Endothelial cell of umbilical vein (primary cell): Measurements from ENCODE around the gene LRRN4CL. TPM values are rescaled to one million over a fixed set of nuclear protein-coding genes. Genes with fewer than 3 reads are reported as not detected.
A peak's percentile ranks its signal among the peaks of the same experiment; 100 is the strongest.

Experiments used
- BruUV-seq: library from RNA; stranded (reverse); fragments of 400-500 nt; replicated peaks from 2 replicates; lab custom pipeline; 2021; lab: Mats Ljungman, UMichigan
- CTCF ChIA-PET: fragments of 300-600, 350-600 bp; sonication (Branson Sonifier 250); formaldehyde crosslinking; loops from one replicate; lab custom pipeline; 2021; ENCODE audit warnings: antibody characterized with exemption, inconsistent platforms; lab: Charles Lee
- POLR2A ChIA-PET: fragments of 300-600, 350-600 bp; sonication (Branson Sonifier 250); formaldehyde crosslinking; loops from one replicate; lab custom pipeline; 2021; ENCODE audit warnings: antibody characterized with exemption, inconsistent platforms; lab: Charles Lee
- DNase-seq: peaks from one replicate; pipeline ENCODE4 v3.0.0-alpha.2; 2011; ENCODE audit warnings: low read depth, low spot score
- FAIRE-seq: peaks from 2 replicates; lab custom pipeline; 2011; peaks lifted over from hg19 to GRCh38; lab: Jason Lieb, UNC
- H2AFZ ChIP-seq: 2 replicates; pipeline ENCODE4 v1.6.0; 2012; ENCODE audit warnings: low read depth, low read length, control low read depth, inconsistent platforms
- H3K27ac ChIP-seq: 2 replicates; pipeline ENCODE4 v1.5.1; 2011; ENCODE audit warnings: low read depth, mild to moderate bottlenecking, control low read depth, low read length, moderate library complexity; ENCODE audit not compliant: insufficient read depth
- H3K27me3 ChIP-seq, 2 experiments: 2 replicates each; pipeline versions ENCODE4 v1.6.0 to v1.6.1; 2011; ENCODE audit warnings: low read length in 2 of 2, mixed read lengths in 1 of 2; ENCODE audit not compliant: control insufficient read depth in 2 of 2, insufficient read depth in 2 of 2
- H3K36me3 ChIP-seq, 2 experiments: 2 replicates in 1 of 2; 3 replicates in 1 of 2; pipeline ENCODE4 v1.5.1; 2011; ENCODE audit warnings: low read length in 2 of 2, mild to moderate bottlenecking in 1 of 2, moderate library complexity in 1 of 2; ENCODE audit not compliant: control insufficient read depth in 2 of 2, insufficient read depth in 2 of 2; ENCODE audit errors: extremely low read depth in 1 of 2
- H3K4me1 ChIP-seq: 3 replicates; pipeline ENCODE4 v1.5.1; 2011; ENCODE audit warnings: mild to moderate bottlenecking, low read length; ENCODE audit not compliant: control insufficient read depth, insufficient read depth; ENCODE audit errors: extremely low read depth
- H3K4me2 ChIP-seq: 2 replicates; pipeline ENCODE4 v1.6.1; 2011; ENCODE audit warnings: low read length, control low read depth, mixed read lengths; ENCODE audit not compliant: insufficient read depth
- H3K4me3 ChIP-seq, 3 experiments: fragments of 200-600 bp in 1 of 3; sonication (generic), shearing (Covaris generic) in 1 of 3; replicated peaks in 1 of 3; 2 replicates each; pipeline ENCODE4 v1.5.1; 2011 to 2016; ENCODE audit warnings: control low read depth in 3 of 3, low read length in 3 of 3, mild to moderate bottlenecking in 2 of 3, inconsistent platforms in 1 of 3, low read depth in 1 of 3, moderate library complexity in 1 of 3; ENCODE audit not compliant: insufficient read depth in 1 of 3
- H3K79me2 ChIP-seq: 2 replicates; pipeline ENCODE4 v1.6.0; 2012; ENCODE audit warnings: low read length, inconsistent platforms; ENCODE audit not compliant: control insufficient read depth, insufficient read depth
- H3K9ac ChIP-seq: replicated peaks from 2 replicates; pipeline ENCODE3; 2011; ENCODE audit warnings: low read length, control low read depth; ENCODE audit not compliant: insufficient read depth; ENCODE audit errors: extremely low read depth
- H3K9me1 ChIP-seq: replicated peaks from 3 replicates; pipeline ENCODE4 v1.6.0; 2011; ENCODE audit warnings: mild to moderate bottlenecking, low read length; ENCODE audit not compliant: control insufficient read depth, insufficient read depth; ENCODE audit errors: extremely low read depth
- H3K9me3 ChIP-seq: replicated peaks from 2 replicates; pipeline ENCODE4 v1.5.1; 2012; ENCODE audit warnings: low read length, inconsistent platforms; ENCODE audit not compliant: control insufficient read depth, insufficient read depth
- H4K20me1 ChIP-seq: replicated peaks from 2 replicates; pipeline ENCODE3; 2011; ENCODE audit warnings: mild to moderate bottlenecking, low read length; ENCODE audit not compliant: control insufficient read depth, insufficient read depth; ENCODE audit errors: extremely low read depth
- GATA2 ChIP-seq: IDR thresholded peaks from 2 replicates; pipeline ENCODE4 v1.7.0; 2011; ENCODE audit warnings: low read depth, mild to moderate bottlenecking, moderate library complexity, mixed read lengths, low read length; ENCODE audit not compliant: insufficient read length, insufficient read depth
- MYC ChIP-seq: IDR thresholded peaks from one replicate; pipeline ENCODE4 v1.6.1; 2011; ENCODE audit warnings: mild to moderate bottlenecking, low read depth, low read length
- POLR2A ChIP-seq: IDR thresholded peaks from 2 replicates; pipeline ENCODE4 v1.6.1; 2012; ENCODE audit warnings: low read depth, mild to moderate bottlenecking, control low read depth, low read length
- POLR2AphosphoS5 ChIP-seq: IDR thresholded peaks from 2 replicates; pipeline ENCODE4 v1.6.1; 2012; ENCODE audit warnings: low read depth, mild to moderate bottlenecking, control low read depth, low read length, moderate library complexity; ENCODE audit not compliant: insufficient read depth
- dilution Hi-C: fragments of 300-500 bp; cut with MboI; formaldehyde crosslinking; loops from one replicate; pipeline ENCODE4 v1.15.0; 2019; ENCODE audit warnings: low sequenced_read_pairs; ENCODE audit not compliant: extremely low pct_ligation_motif_present
- intact Hi-C: fragments of 100-400 bp; cut with micrococcal nuclease; formaldehyde crosslinking; loops from one replicate; pipeline ENCODE4 v1.10.0; 2022
- polyA plus RNA-seq, 4 experiments: library from polyadenylated mRNA; depleted of rRNA in 3 of 4; stranded (reverse) in 3 of 4; unstranded in 1 of 4; fragments of >200 nt; gene quantifications; 2 replicates each; pipeline versions ENCODE4 v1.2.1 to v1.2.3, GENCODE V29; 2011 to 2012; ENCODE audit warnings: missing spikeins in 1 of 4
- total RNA-seq: library from RNA; stranded (reverse); gene quantifications from 2 replicates; pipeline ENCODE4 v1.2.3, GENCODE V29; 2021
- TF ChIP-seq, protein P1 (sequence below), 2 donors: IDR thresholded peaks; 1 replicate in 1 of 2; 2 replicates in 1 of 2; pipeline ENCODE4 v1.5.1; 2011; ENCODE audit warnings: low read length in 2 of 2, mild to moderate bottlenecking in 2 of 2, moderate library complexity in 2 of 2, control low read depth in 1 of 2, inconsistent platforms in 1 of 2, low read depth in 1 of 2; ENCODE audit not compliant: insufficient read depth in 1 of 2; ENCODE audit errors: extremely low read depth in 1 of 2

The LRRN4CL gene
- total and polyA plus RNA-seq, 2 donors (not counting 3 experiments of a cell fraction or from before 2014, with no cell fraction given), result 0.20 TPM; not detected in 1

DNA sequence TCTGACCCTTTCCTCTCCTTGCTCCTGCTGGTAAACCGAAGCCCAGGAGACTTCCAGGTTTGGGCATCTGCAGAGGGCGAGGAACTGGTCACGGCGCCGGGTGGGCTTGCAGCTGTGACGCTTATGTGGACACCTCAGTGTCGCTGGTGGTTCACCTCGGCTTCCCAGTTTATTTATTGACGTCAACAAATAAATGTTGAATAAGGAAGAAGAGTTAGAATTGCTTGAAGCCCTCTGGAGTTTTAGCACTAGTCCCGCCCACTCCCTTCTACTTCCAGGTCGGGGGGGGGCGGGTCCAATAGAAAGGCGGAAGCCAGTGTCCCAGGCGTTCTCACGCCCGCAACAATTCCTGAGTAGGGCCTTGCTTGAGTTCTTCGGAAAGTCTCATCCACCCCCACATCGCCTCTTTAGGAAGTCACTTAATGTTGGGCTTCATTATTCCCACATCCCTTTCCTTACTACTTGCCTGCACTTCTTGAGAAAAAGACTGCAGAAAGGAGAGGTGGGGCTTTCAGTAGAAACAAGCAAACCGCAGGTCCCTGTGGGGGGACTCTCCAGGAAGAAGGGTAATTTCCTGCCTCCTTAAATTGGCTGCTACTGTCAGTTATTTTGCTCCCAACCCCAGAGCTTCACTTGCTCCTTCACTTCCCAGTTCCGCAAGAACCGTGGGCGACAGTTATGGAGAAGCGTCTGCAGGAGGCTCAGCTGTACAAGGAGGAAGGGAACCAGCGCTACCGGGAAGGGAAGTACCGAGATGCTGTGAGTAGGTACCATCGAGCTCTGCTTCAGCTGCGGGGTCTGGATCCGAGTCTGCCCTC is 39.0 kb upstream of the LRRN4CL start, which contains the start of gene TTC9C:
Gene TTC9C, plus strand, starts transcription at position 316 of the 818 bp plus-strand sequence. Its CDS starts 363 bp downstream, at position 679.
- Histone ChIP-seq H3K9me3 (no peaks in the 10 kb centered on the region), H3K36me3 (peaks cover 0 to 14% of the 10 kb centered on the region in 2 experiments), H3K4me1 (peaks cover 15% of the 10 kb centered on the region), H2AFZ (peak within 1 kb of the TSS; percentile 86), H3K9me1 (no peaks in the 10 kb centered on the region), H3K79me2 (peaks cover 71% of the 10 kb centered on the region), H3K4me3 (peak within 1 kb of the TSS; percentile 71 to 99 (median 94)), H3K9ac (peak within 1 kb of the TSS; percentile 82), H3K27ac (peak within 1 kb of the TSS; percentile 67), H4K20me1 (no peaks in the 10 kb centered on the region), H3K27me3 (no peaks in the 10 kb centered on the region), H3K4me2 (peak within 1 kb of the TSS; percentile 93)
- FAIRE-seq, result peak; percentile 55
- dilution Hi-C loops, result no loop called here
- intact Hi-C loops, result loop anchor here (1.0 to 5.0 kb wide), 5 partner anchors 25 to 154 kb away; partner anchors contain the start of genes POLR2G and SLC3A2
- TSS peak; percentile 71 for BruUV-seq
- DNase-seq, result peak; percentile 88
- CTCF ChIA-PET, result interaction anchor here (1.0 to 4.5 kb wide), 6 partner anchors 13 to 153 kb away, joined by 3 to 39 read pairs (median 7); partner anchors contain the start of genes SLC3A2, TAF6L, TMEM179B and ZBTB3
- TF ChIP-seq POLR2A (peak; percentile 70), MYC (no peak), POLR2AphosphoS5 (peak; percentile 45), GATA2 (no peak)
- TF ChIP-seq, protein P1, sequence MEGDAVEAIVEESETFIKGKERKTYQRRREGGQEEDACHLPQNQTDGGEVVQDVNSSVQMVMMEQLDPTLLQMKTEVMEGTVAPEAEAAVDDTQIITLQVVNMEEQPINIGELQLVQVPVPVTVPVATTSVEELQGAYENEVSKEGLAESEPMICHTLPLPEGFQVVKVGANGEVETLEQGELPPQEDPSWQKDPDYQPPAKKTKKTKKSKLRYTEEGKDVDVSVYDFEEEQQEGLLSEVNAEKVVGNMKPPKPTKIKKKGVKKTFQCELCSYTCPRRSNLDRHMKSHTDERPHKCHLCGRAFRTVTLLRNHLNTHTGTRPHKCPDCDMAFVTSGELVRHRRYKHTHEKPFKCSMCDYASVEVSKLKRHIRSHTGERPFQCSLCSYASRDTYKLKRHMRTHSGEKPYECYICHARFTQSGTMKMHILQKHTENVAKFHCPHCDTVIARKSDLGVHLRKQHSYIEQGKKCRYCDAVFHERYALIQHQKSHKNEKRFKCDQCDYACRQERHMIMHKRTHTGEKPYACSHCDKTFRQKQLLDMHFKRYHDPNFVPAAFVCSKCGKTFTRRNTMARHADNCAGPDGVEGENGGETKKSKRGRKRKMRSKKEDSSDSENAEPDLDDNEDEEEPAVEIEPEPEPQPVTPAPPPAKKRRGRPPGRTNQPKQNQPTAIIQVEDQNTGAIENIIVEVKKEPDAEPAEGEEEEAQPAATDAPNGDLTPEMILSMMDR (IDR thresholded peaks at IDR 0.05; ENCODE audit: extremely low read depth in 1 of 2, insufficient read depth in 1 of 2, low read depth in 1 of 2, low read length in 2 of 2), result no peak
- POLR2A ChIA-PET, result interaction anchor here (1.0 to 3.2 kb wide), 6 partner anchors 33 to 153 kb away, joined by 3 to 25 read pairs (median 6); partner anchors contain the start of genes C11orf98, CSKMT, POLR2G and SLC3A2
